K562 (cell line): Measurements from ENCODE around the gene CHD2. TPM values are rescaled to one million over a fixed set of nuclear protein-coding genes. Genes with fewer than 3 reads are reported as not detected.

Source experiments
- ATAC-seq: fragments of 200-7000 bp; cut with Tn5 transposase; 3 replicates; pipeline ENCODE4 v1.9.1; 2020; ENCODE audit warnings: moderate library complexity
- BruUV-seq: library from RNA; stranded (reverse); fragments of 400-500 nt; replicated peaks from 2 replicates; lab custom pipeline; 2021; lab: Mats Ljungman, UMichigan
- CTCF ChIA-PET: fragments of 300-600 bp; formaldehyde crosslinking; extraction: SDS; loops from one replicate; lab custom pipeline; 2021; ENCODE audit warnings: low intra/inter-chr PET ratio; lab: Yijun Ruan, JAX
- POLR2A ChIA-PET: fragments of 300-600, 350-650 bp; sonication (Branson Sonifier 250); formaldehyde crosslinking; extraction: SDS; loops from one replicate; lab custom pipeline; 2021; ENCODE audit warnings: antibody characterized with exemption, inconsistent platforms; lab: Yijun Ruan, JAX
- DNase-seq, 4 experiments: peaks; one replicate each; pipeline versions ENCODE4 v3.0.0 to v3.0.0-alpha.2; 2011 to 2018; ENCODE audit warnings: low spot score in 3 of 4, mixed read lengths in 3 of 4; ENCODE audit errors: extremely low read depth in 1 of 4
- FAIRE-seq: peaks from 2 replicates; lab custom pipeline; 2011; peaks lifted over from hg19 to GRCh38; lab: Jason Lieb, UNC
- H2AFZ ChIP-seq: 2 replicates; pipeline ENCODE4 v1.6.0; 2011; ENCODE audit warnings: low read depth, low read length, control low read depth, inconsistent platforms
- H3K27ac ChIP-seq: fragments of 200-600 bp; 3 replicates; pipeline ENCODE4 v1.8.0; 2011; ENCODE audit warnings: low read depth, mild to moderate bottlenecking, control low read depth, inconsistent platforms, low read length, moderate library complexity, mixed read lengths; ENCODE audit errors: extremely low read depth
- H3K27me3 ChIP-seq, 2 experiments: fragments of 300-600 bp in 1 of 2; 2 replicates in 1 of 2; 3 replicates in 1 of 2; pipeline versions ENCODE4 v1.6.0 to v1.8.0; 2011; ENCODE audit warnings: inconsistent platforms in 2 of 2, low read length in 2 of 2, mild to moderate bottlenecking in 1 of 2, mixed read lengths in 1 of 2, moderate library complexity in 1 of 2; ENCODE audit not compliant: control insufficient read depth in 2 of 2, insufficient read depth in 2 of 2
- H3K36me3 ChIP-seq: fragments of 300-600 bp; 3 replicates; pipeline ENCODE4 v1.8.0; 2011; ENCODE audit warnings: mild to moderate bottlenecking, low read length, inconsistent platforms; ENCODE audit not compliant: control insufficient read depth, insufficient read depth
- H3K4me1 ChIP-seq, 2 experiments: fragments of 200-600 bp in 1 of 2; replicated peaks in 1 of 2; 2 replicates in 1 of 2; 3 replicates in 1 of 2; pipeline versions ENCODE4 v1.5.1 to v1.8.0; 2011; ENCODE audit warnings: inconsistent platforms in 2 of 2, low read length in 2 of 2, mild to moderate bottlenecking in 1 of 2, mixed read lengths in 1 of 2, moderate library complexity in 1 of 2; ENCODE audit not compliant: control insufficient read depth in 2 of 2, insufficient read depth in 2 of 2
- H3K4me2 ChIP-seq: 2 replicates; pipeline ENCODE4 v1.6.1; 2011; ENCODE audit warnings: low read length, control low read depth, inconsistent platforms, mixed read lengths; ENCODE audit not compliant: insufficient read depth
- H3K4me3 ChIP-seq: fragments of 200-600 bp; sonication (generic), shearing (Covaris generic); 2 replicates; pipeline ENCODE4 v1.5.1; 2016; ENCODE audit warnings: control low read depth, inconsistent platforms
- H3K79me2 ChIP-seq: fragments of 200-600 bp; 3 replicates; pipeline ENCODE4 v1.8.0; 2011; ENCODE audit warnings: low read length, inconsistent platforms; ENCODE audit not compliant: control insufficient read depth, insufficient read depth
- H3K9ac ChIP-seq, 2 experiments: 2 replicates each; pipeline versions ENCODE4 v1.6.0 to v1.6.1; 2011; ENCODE audit warnings: low read depth in 2 of 2, low read length in 2 of 2, control low read depth in 1 of 2, inconsistent platforms in 1 of 2, mild to moderate bottlenecking in 1 of 2, mixed read lengths in 1 of 2; ENCODE audit not compliant: insufficient read depth in 1 of 2
- H3K9me1 ChIP-seq: one replicate; pipeline ENCODE4 v1.6.0; 2011; ENCODE audit warnings: inconsistent platforms, mild to moderate bottlenecking, low read length, moderate library complexity; ENCODE audit not compliant: control insufficient read depth, insufficient read depth
- H3K9me3 ChIP-seq: replicated peaks from 2 replicates; pipeline ENCODE4 v1.5.1; 2011; ENCODE audit warnings: low read depth, low read length, inconsistent platforms; ENCODE audit not compliant: control insufficient read depth, insufficient read depth
- H4K20me1 ChIP-seq: replicated peaks from 2 replicates; pipeline ENCODE4 v1.6.1; 2011; ENCODE audit warnings: low read length, inconsistent platforms, mixed read lengths; ENCODE audit not compliant: control insufficient read depth, insufficient read depth
- OTX1 ChIP-seq: fragments of 450-650 bp; formaldehyde crosslinking; IDR thresholded peaks from 2 replicates; pipeline ENCODE4 v1.4.0; 2022; ENCODE audit warnings: mild to moderate bottlenecking
- POLR2A ChIP-seq: fragments of 450-650 bp; conservative IDR thresholded peaks from 2 replicates; pipeline ENCODE4 v1.6.1; 2016
- POLR2AphosphoS2 ChIP-seq: IDR thresholded peaks from 2 replicates; pipeline ENCODE4 v1.6.1; 2012; ENCODE audit warnings: low read length, improper control_type of control experiment
- POLR2AphosphoS5 ChIP-seq: IDR thresholded peaks from 2 replicates; pipeline ENCODE4 v1.6.1; 2011; ENCODE audit warnings: mild to moderate bottlenecking, low read depth, low read length, moderate library complexity; ENCODE audit not compliant: control insufficient read depth, insufficient read depth
- POLR2H ChIP-seq: IDR thresholded peaks from 2 replicates; pipeline ENCODE4 v1.6.1; 2016; ENCODE audit warnings: missing genetic modification characterization, low read depth, mild to moderate bottlenecking, control low read depth, missing compliant biosample characterization, moderate library complexity
- RBFOX2 ChIP-seq: fragments of 200-400 bp; formaldehyde crosslinking; IDR thresholded peaks from 2 replicates; pipeline ENCODE4 v1.6.1; 2017; ENCODE audit warnings: low read depth, mild to moderate bottlenecking, low read length, moderate library complexity
- ZNF277 ChIP-seq: fragments of 250-450 bp; sonication (Bioruptor Pico); IDR thresholded peaks from 2 replicates; pipeline ENCODE4 v1.8.0; 2022; ENCODE audit warnings: inconsistent platforms, mild to moderate bottlenecking, moderate library complexity, borderline replicate concordance
- WGBS: fragments of 100-300 bp; shearing (Covaris generic); methylation state at CpG from one replicate; pipeline ENCODE4 v1.1.6; 2016; ENCODE audit warnings: low coverage, mixed read lengths; ENCODE audit not compliant: insufficient coverage; ENCODE audit errors: missing lambda C conversion rate; 5-methylcytosine and 5-hydroxymethylcytosine counted together
- in situ Hi-C: fragments of 300-500 bp; cut with MboI; formaldehyde crosslinking; loops from 4 replicates; pipeline ENCODE4 v1.15.0; 2018; ENCODE audit warnings: inconsistent platforms, mixed read lengths
- intact Hi-C: fragments of 100-400 bp; cut with micrococcal nuclease; formaldehyde crosslinking; loops from 2 replicates; pipeline ENCODE4 v1.14.2; 2022
- polyA plus RNA-seq, 8 experiments: library from polyadenylated mRNA; depleted of rRNA in 4 of 8; stranded (reverse) in 5 of 8; unstranded in 3 of 8; fragments of >200 nt; fragmentation: Nextera tagmentation in 2 of 8; fragmentation: Illumina TruSeq in 1 of 8; extraction: Ambion mirVana in 2 of 8; extraction: Trizol in 1 of 8; gene quantifications; 2 replicates each; pipeline versions ENCODE4 v1.2.1 to v1.2.3, GENCODE V29; 2011 to 2014; ENCODE audit warnings: inconsistent platforms in 1 of 8, missing spikeins in 1 of 8
- total RNA-seq, 7 experiments: library from RNA; depleted of rRNA in 6 of 7; stranded (reverse); fragments of >200 nt in 6 of 7; fragmentation: Illumina TruSeq in 2 of 7; extraction: Trizol in 2 of 7; gene quantifications; 2 replicates each; pipeline versions ENCODE4 v1.2.1 to v1.2.3, GENCODE V29; 2011 to 2021; ENCODE audit warnings: low replicate concordance in 1 of 7

The CHD2 gene
- total and polyA plus RNA-seq, 9 of the 15 experiments (the other 6 are each of a cell fraction or from before 2014, with no cell fraction given): 38.9 to 70.8 (median 56.2) TPM

DNA sequence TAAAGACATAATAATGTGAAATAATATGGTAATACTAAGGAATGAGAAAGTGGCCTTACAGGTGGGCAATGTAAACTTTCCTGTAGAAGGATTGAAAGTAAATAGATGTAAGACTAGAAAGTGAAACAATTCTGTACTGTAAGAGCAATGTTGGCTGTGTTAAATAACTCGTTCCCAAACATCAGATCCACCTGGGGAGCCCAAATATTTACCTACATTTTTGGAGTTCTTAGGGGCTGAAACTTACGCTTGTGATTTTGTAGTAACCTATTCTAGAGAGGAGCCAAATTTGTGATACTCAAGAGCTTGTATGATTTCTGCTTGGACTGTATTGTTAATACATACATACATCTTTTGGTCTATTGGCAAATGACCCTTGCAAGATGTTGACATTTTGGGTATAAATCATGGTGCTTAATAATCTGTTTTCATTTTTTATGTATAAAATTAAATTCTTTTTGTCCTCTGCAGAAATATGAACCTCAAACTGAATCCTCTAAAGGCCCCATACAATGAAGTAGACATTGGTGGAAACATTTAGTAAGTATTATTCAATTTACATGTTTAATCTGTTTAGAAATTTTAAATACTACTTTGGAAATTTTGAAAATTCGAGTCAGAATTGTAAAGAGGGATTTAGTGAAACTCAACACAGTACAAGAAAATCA lies 8.5 kb upstream of the CHD2 start:
- FAIRE-seq: no peak
- BruUV-seq: no TSS peak

More for the DNA sequence above, 8.5 kb upstream of the CHD2 start:
- Histone ChIP-seq H3K9me3 (no peaks in the 10 kb centered on the region), H3K4me3 (no peak overlapping the region), H3K79me2 (peaks cover 99% of the 10 kb centered on the region), H3K27ac (no peak overlapping the region), H3K4me1 (no peaks in the 10 kb centered on the region), H2AFZ (no peak overlapping the region), H3K9me1 (no peaks in the 10 kb centered on the region), H3K9ac (no peak overlapping the region), H4K20me1 (no peaks in the 10 kb centered on the region), H3K4me2 (no peak overlapping the region), H3K27me3 (no peaks in the 10 kb centered on the region), H3K36me3 (peaks cover 97% of the 10 kb centered on the region)
- in situ Hi-C loops: no loop called here
- POLR2A ChIA-PET: interaction anchor here (1.1 to 8.3 kb wide), 4 partner anchors 9 to 83 kb away, joined by 4 to 50 read pairs (median 14); partner anchors contain the start of gene CHD2
- 0 out of 2 replicates have a peak, but pooled peaks have one; percentile 18 for TF ChIP-seq POLR2A
- TF ChIP-seq ZNF277: no peak
- TF ChIP-seq RBFOX2: 0 out of 2 replicates have a peak, but pooled peaks have one; percentile 34
- peak; percentile 4; the same call in 1 of the 2 replicates for TF ChIP-seq POLR2AphosphoS5
- no peak for TF ChIP-seq OTX1 (CRISPR knock-in tag)
- 0 out of 2 replicates have a peak, but pooled peaks have one; percentile 34 for TF ChIP-seq POLR2H (tag)
- TF ChIP-seq POLR2AphosphoS2: 0 out of 2 replicates have a peak, but pooled peaks have one; percentile 24
- no peak for DNase-seq
- CTCF ChIA-PET: no interaction called here
- WGBS: 86% methylated on average over 3 of the region's 3 CpGs
- ATAC-seq: no peak
- intact Hi-C loops: no loop called here
